Measurements from ENCODE around the gene ZNF415.
"Not testable (repeated sequence)": the region's sequence is repeated elsewhere in the genome, so short reads cannot be mapped to it uniquely, and the experiment has no call there.

Gene ZNF415

DNA sequence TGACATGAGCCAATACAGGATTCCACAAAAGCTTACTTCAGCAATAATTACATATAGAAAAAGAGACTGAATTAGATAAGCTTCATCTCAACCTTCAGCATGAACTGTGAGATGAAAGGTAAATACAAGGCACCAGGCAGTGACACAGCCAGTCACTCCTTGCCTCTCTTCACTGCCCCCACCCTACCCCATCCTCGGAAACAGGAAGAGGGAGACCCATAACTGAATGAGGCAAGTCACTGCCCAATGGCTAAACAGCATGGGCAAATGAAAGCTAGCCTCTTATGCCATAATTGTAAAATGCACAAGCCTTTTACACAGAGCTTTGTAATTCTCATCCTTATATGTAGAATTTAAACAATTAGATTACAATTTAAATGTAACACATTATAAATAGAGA, 31.2 kb downstream of the ZNF415 start:
- TF ChIP-seq MYC (IDR thresholded peaks at IDR 0.05; ENCODE audit: low read depth, low read length) = no peak
- no peak for TF ChIP-seq POLR2A (IDR thresholded peaks at IDR 0.05; ENCODE audit: extremely low read depth, insufficient read length)
- TF ChIP-seq, protein P1, sequence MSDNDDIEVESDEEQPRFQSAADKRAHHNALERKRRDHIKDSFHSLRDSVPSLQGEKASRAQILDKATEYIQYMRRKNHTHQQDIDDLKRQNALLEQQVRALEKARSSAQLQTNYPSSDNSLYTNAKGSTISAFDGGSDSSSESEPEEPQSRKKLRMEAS (IDR thresholded peaks at IDR 0.05; ENCODE audit: low read depth, low read length) = no peak
- TF ChIP-seq CTCF (IDR thresholded peaks at IDR 0.05; ENCODE audit: low read depth, low read length) = no peak
- peak overlapping the region; percentile 74 for H3K4me3 ChIP-seq (ENCODE audit: low read depth, low read length)
- peak; percentile 71 for DNase-seq (ENCODE audit: low read depth)

DNA sequence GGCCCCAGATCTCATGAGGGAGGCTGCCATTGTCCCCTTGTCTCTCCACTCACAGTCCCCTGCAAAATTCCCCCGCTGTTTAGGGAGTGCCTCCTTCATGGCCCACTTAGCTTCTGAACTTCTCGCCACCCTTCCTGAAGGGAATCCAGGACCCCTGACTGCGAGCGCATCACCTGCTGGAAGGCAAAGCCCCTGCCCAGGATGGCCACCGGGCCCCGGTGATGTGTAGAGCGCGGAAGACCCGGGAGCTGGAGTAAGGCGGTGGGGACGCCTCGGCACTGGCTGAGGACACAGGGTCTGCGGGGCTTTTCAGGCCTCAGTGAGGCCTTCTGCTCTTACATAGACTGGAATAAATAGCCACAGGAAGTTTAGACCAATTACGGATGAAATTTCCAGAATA, 34.1 kb downstream of the ZNF415 start:
- not testable (repeated sequence) for H3K4me3 ChIP-seq (ENCODE audit: low read depth, low read length)

GRCh38 chr19:53096982-53097690, 35.6 kb downstream of the ZNF415 start:
- DNase-seq (ENCODE audit: low read depth); H3K4me3 ChIP-seq (ENCODE audit: low read depth, low read length): not testable (repeated sequence)

More for the DNA sequence above, 34.1 kb downstream of the ZNF415 start:
- not testable (repeated sequence) for DNase-seq (ENCODE audit: low read depth)

DNA sequence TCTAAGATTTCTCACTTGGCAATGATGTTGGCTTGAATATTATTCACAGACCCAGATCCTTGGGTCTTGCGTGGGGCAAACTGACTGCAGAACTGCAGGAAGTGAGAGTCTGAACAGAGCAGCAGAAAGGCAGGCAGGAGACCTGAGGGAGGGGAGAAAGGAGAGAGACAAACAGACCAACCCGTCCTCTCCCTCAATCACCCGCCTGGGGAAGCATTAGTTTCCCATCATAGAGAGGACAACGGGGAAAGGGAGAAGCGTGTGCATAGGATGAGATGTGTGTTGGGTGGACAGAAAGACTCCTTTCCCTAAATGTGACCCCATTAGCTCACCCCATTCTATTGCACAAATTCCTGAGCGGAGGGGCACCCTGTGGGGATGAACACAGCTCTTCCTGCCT, 36.1 kb downstream of the ZNF415 start:
- not testable (repeated sequence) for H3K4me3 ChIP-seq (ENCODE audit: low read depth, low read length)

GRCh38 chr19:53094754-53095575, 37.7 kb downstream of the ZNF415 start:
- TF ChIP-seq MYC (IDR thresholded peaks at IDR 0.05; ENCODE audit: low read depth, low read length) = no peak
- TF ChIP-seq POLR2A (IDR thresholded peaks at IDR 0.05; ENCODE audit: extremely low read depth, insufficient read length) = no peak
- TF ChIP-seq, protein P1 (IDR thresholded peaks at IDR 0.05; ENCODE audit: low read depth, low read length) = no peak
- TF ChIP-seq CTCF (IDR thresholded peaks at IDR 0.05; ENCODE audit: low read depth, low read length) = no peak
- no peak for DNase-seq (ENCODE audit: low read depth)
- no peak overlapping the region for H3K4me3 ChIP-seq (ENCODE audit: low read depth, low read length)

More for the DNA sequence above, 36.1 kb downstream of the ZNF415 start:
- DNase-seq (ENCODE audit: low read depth) = not testable (repeated sequence)

DNA sequence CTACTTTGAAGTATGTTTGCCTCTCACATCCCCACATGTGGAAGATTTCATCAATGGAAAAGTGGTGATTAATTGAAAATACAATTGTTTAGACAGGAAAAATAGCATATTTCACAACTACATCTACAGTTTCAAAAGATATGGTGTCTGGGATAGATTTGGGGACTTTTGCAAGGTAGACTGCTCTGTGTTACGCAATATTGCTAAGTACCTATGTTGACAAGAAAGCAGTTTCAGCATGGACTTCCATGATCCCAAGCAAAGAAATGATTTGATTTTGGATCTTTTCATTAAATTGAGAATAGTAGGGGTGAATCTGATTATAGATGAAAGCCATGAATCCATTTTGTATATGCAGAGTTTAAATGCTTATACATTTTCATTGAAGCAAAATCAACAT, 40.0 kb downstream of the ZNF415 start:
- DNase-seq (ENCODE audit: low read depth) = no peak
- no peak for TF ChIP-seq CTCF (IDR thresholded peaks at IDR 0.05; ENCODE audit: low read depth, low read length)
- TF ChIP-seq, protein P1 (IDR thresholded peaks at IDR 0.05; ENCODE audit: low read depth, low read length) = no peak
- TF ChIP-seq POLR2A (IDR thresholded peaks at IDR 0.05; ENCODE audit: extremely low read depth, insufficient read length) = no peak
- TF ChIP-seq MYC (IDR thresholded peaks at IDR 0.05; ENCODE audit: low read depth, low read length) = no peak

DNA sequence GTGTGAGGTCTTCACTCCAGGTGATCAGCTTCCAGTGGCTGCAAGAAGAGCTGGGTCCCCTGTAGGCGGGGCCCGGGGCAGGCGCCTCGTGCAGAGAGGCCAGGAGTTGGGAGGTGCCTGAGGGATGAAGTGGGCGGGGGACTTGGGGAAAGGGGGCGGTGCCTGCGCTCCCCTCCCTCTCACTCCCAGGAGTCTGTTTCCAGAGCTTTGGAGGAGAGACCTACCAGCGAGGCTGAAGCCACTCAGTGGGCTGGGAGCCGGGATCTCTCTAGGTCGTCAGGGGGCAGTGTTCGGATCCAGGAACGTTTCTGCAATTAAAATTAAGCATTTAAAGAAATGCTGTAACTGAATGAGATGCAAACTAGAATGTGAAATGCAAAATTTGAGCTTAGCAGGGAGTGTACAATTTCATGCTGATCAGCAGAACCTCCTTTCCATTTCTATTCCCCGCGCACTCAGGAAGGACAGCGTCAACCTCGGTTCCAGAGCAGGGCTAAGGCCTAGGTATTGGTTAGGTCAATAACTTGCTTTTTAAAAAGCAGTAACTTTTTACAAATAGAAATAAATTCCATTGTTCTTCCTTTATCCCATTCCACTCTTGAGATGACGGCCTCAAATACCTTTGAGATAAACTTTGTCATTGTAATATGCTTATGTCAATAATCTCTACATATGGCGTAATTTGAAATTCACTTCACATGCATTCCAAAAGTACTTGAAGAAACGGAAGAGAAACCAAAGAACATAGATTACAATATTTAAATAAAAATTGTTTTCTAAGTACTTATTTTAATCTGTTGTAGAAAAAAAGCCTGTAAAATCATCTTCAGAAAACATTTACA, 41.1 kb downstream of the ZNF415 start:
- no peak for DNase-seq (ENCODE audit: low read depth)
- H3K4me3 ChIP-seq (ENCODE audit: low read depth, low read length) = no peak overlapping the region
- TF ChIP-seq MYC (IDR thresholded peaks at IDR 0.05; ENCODE audit: low read depth, low read length) (no peak), POLR2A (IDR thresholded peaks at IDR 0.05; ENCODE audit: extremely low read depth, insufficient read length) (no peak)
- TF ChIP-seq, protein P1 (IDR thresholded peaks at IDR 0.05; ENCODE audit: low read depth, low read length) = no peak

More for the DNA sequence above, 40.0 kb downstream of the ZNF415 start:
- H3K4me3 ChIP-seq (ENCODE audit: low read depth, low read length) = no peak overlapping the region

All from NB4 (cell line).